Measurements from ENCODE around the gene SERPIND1.

SERPIND1 gene

DNA sequence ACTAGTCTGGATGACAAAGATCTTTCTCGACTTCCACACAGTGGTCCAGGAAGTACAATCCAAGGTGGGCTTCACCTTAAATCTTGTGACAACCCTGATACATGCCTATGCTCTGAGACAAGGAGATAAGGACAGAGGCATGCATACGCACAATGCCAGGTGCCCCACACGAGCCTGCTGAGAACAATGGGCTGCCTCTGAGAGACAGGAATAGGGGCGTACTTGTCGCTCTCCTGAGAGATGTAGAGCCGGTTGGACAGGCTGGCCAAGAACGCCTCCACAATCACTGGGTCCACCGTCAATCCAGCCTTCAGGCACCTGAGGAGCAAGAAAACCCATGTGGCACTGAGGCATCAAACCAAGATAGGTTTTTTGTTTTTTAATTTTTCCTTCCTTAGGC lies 25.5 kb downstream of the SERPIND1 start:
- DNase-seq (ENCODE audit: extremely low read depth, insufficient read length), result no peak
- no peaks in the 10 kb centered on the region for H3K27me3 ChIP-seq (replicated peaks; ENCODE audit: control insufficient read depth, insufficient read depth, low read length)
- TF ChIP-seq, protein P1, sequence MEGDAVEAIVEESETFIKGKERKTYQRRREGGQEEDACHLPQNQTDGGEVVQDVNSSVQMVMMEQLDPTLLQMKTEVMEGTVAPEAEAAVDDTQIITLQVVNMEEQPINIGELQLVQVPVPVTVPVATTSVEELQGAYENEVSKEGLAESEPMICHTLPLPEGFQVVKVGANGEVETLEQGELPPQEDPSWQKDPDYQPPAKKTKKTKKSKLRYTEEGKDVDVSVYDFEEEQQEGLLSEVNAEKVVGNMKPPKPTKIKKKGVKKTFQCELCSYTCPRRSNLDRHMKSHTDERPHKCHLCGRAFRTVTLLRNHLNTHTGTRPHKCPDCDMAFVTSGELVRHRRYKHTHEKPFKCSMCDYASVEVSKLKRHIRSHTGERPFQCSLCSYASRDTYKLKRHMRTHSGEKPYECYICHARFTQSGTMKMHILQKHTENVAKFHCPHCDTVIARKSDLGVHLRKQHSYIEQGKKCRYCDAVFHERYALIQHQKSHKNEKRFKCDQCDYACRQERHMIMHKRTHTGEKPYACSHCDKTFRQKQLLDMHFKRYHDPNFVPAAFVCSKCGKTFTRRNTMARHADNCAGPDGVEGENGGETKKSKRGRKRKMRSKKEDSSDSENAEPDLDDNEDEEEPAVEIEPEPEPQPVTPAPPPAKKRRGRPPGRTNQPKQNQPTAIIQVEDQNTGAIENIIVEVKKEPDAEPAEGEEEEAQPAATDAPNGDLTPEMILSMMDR (IDR thresholded peaks at IDR 0.05; ENCODE audit: insufficient read depth, low read length, poor library complexity, severe bottlenecking), result no peak
- no peak overlapping the region for H3K4me3 ChIP-seq (replicated peaks; ENCODE audit: low read depth, low read length)
- H3K36me3 ChIP-seq (ENCODE audit: control insufficient read depth, insufficient read depth, low read length), result peaks cover 35% of the 10 kb centered on the region

DNA sequence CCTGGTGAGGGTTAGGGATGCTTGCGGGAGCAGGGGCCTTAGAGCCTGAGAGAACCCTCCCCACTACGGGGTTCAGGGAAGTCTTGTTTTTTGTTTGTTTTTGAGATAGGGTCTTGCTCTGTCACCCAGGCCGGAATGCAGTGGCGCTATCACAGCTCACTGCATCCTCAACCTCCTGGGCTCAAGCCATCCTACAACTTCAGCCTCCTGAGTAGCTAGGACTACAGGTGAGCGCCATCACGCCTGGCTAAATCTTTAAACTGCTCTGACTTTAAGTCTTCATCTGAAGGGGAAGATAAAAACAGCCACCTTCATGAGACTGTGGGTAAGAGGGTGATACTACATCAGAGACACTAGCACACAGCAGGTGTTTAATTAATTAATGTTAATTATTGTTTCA lies 28.5 kb downstream of the SERPIND1 start:
- no peak for DNase-seq (ENCODE audit: extremely low read depth, insufficient read length)
- Histone ChIP-seq H3K36me3 (ENCODE audit: control insufficient read depth, insufficient read depth, low read length) (peaks cover 31% of the 10 kb centered on the region), H3K27me3 (replicated peaks; ENCODE audit: control insufficient read depth, insufficient read depth, low read length) (no peaks in the 10 kb centered on the region), H3K4me3 (replicated peaks; ENCODE audit: low read depth, low read length) (no peak overlapping the region)
- TF ChIP-seq, protein P1 (IDR thresholded peaks at IDR 0.05; ENCODE audit: insufficient read depth, low read length, poor library complexity, severe bottlenecking), result no peak

DNA sequence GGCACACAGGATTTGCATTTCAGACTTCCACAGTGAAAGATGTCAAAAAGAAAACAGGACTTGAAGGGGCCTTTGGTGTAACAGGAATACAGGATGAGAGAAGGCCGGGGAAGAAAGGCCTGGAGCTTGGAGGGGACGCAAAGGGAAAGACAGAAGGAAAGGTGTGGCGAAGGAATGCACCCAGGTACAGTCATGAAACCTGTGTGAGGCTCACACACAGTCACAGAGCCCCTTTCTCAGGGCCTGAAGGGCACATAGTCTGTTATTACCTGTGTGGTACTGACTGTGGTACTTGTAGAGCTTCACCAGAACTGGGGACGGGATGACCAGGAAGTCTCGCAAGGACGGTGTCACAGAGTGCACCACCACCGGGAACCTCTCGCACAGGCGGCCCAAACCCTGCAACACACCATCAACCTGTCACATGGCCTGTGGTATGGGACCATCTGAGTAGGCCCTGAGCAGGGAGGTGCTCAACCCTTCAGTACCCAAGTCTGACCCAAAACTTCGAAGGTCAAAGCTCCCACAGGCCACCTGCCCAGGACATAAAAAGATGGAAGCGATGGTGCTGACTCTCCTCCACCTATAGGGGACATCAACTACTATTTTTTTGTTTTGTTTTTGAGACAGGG lies 29.1 kb downstream of the SERPIND1 start:
- Histone ChIP-seq H3K36me3 (ENCODE audit: control insufficient read depth, insufficient read depth, low read length) (peaks cover 28% of the 10 kb centered on the region), H3K4me3 (replicated peaks; ENCODE audit: low read depth, low read length) (no peak overlapping the region), H3K27me3 (replicated peaks; ENCODE audit: control insufficient read depth, insufficient read depth, low read length) (no peaks in the 10 kb centered on the region)
- TF ChIP-seq, protein P1 (IDR thresholded peaks at IDR 0.05; ENCODE audit: insufficient read depth, low read length, poor library complexity, severe bottlenecking), result no peak
- DNase-seq (ENCODE audit: extremely low read depth, insufficient read length), result no peak

DNA sequence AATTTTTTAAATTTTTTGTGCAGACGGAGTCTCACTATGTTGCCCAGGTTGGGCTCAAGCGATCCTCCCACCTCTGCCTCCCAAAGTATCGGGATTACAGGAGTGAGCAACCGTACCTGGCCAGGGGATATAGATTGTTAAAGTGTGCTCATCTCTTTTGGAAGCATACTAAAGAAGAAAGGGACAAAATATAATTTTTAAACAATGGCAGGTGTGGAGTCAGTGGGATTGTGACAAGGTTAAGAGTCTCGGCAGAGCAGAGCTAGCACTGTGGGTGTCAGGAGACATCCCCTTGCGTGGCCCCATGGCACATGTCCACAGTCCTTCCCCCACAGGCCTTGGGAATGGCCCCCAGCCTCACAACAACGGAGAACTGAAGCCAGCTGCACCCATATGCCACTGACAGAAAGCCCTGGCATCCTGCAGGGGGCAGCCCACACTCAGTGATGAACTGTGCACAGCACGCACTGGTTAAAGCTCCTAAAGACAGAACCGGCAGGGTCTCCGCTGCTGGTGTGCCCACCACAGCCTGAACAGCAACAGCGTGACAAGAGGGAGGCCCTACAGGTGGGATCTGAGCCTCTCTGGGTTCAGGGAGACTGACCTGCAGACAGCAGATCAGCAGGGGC lies 29.9 kb downstream of the SERPIND1 start:
- TF ChIP-seq, protein P1 (IDR thresholded peaks at IDR 0.05; ENCODE audit: insufficient read depth, low read length, poor library complexity, severe bottlenecking), result peak; percentile 61
- DNase-seq (ENCODE audit: extremely low read depth, insufficient read length), result no peak
- Histone ChIP-seq H3K27me3 (replicated peaks; ENCODE audit: control insufficient read depth, insufficient read depth, low read length) (no peaks in the 10 kb centered on the region), H3K36me3 (ENCODE audit: control insufficient read depth, insufficient read depth, low read length) (peaks cover 25% of the 10 kb centered on the region), H3K4me3 (replicated peaks; ENCODE audit: low read depth, low read length) (no peak overlapping the region)

DNA sequence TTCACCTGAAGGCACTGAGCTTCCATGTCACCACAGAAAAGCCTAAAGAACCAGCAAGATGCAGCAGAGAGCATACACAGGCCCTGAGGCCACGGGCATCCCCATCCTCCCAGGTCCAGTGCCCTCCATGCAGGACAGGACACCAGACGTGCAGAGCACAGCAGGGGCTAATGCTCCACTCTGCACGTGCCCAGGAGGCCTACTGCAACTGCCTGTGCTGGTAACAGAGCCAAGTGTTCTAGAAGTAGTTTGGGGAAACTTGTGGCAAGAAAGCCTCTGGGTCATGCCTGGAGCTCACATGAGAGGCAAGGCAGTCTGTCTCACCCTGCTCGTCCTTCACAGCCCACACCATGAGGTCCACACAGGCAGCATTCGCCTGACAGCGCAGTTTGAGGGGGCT lies 30.7 kb downstream of the SERPIND1 start:
- DNase-seq (ENCODE audit: extremely low read depth, insufficient read length), result no peak
- Histone ChIP-seq H3K36me3 (ENCODE audit: control insufficient read depth, insufficient read depth, low read length) (peaks cover 23% of the 10 kb centered on the region), H3K4me3 (replicated peaks; ENCODE audit: low read depth, low read length) (no peak overlapping the region), H3K27me3 (replicated peaks; ENCODE audit: control insufficient read depth, insufficient read depth, low read length) (no peaks in the 10 kb centered on the region)
- TF ChIP-seq, protein P1 (IDR thresholded peaks at IDR 0.05; ENCODE audit: insufficient read depth, low read length, poor library complexity, severe bottlenecking), result no peak

Measured in GM06990 (cell line).